ENCODE results near the gene TMBIM6. TPM values are rescaled to one million over a fixed set of nuclear protein-coding genes. Genes with fewer than 3 reads are reported as not detected.

The TMBIM6 gene, protein sequence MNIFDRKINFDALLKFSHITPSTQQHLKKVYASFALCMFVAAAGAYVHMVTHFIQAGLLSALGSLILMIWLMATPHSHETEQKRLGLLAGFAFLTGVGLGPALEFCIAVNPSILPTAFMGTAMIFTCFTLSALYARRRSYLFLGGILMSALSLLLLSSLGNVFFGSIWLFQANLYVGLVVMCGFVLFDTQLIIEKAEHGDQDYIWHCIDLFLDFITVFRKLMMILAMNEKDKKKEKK
- 255 TPM for polyA plus RNA-seq (2013, experiment 1 of 2)
- 289 TPM for polyA plus RNA-seq (2013, experiment 2 of 2)

DNA sequence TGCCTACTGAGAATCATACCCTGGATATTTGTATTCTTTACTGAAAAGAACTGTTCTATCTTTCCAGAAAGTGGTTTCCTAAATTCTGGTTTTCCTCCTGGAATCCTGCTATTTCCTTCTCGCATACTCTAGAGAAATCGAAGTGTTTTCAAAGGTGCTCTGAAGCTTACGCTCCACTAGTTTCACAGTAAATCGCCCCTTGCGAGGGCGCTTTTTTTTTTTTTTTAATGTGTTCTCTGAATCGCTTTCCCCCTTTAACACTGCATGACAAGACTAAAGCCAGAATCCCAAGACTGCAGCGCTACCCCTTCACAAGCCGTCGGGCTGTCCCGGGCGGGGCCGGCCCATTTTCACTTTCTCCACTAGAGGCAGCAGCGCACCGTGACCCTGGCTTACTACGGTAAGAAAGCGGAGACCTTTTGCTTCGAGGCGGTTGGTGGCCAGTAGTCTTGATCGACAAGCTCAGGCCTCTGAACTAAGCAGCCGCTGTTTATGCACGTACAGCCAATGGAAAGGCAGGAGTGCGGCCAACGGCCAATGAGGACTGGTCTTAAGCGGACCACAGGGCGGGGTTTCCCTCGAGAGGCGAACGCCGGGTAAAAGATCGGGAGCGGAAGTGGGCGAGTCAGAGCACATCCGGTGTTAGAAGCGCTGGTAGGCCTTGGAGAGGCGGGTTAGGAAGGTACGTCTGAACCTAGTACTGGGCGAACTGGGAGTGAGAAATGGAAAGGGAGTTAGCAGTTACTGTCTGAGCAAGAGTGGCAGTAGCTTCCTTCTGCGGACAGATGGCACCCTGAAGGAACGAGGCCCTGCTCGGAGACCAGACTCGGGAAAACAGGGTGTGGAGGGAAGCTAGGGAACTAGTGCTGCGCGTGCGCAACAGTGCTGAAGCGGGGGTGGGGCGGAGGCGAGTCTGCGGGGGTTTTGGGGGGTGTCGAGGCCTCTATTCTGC is at the start of gene TMBIM6:
Gene TMBIM6, plus strand, starts transcription at position 628 of the 952 bp plus-strand sequence. CDS start 10,937 bp downstream, outside the sequence.
- Histone ChIP-seq H3K27ac (ENCODE audit: low read depth, low read length) (peak within 1 kb of the TSS; percentile 92), H3K36me3 (ENCODE audit: insufficient read depth, low read length) (peaks cover 9% of the 10 kb centered on the region; the same call in 1 of the 2 replicates), H3K4me1 (ENCODE audit: insufficient read depth, low read length) (peaks cover 6% of the 10 kb centered on the region; the same call in 1 of the 2 replicates), H3K27me3 (ENCODE audit: insufficient read depth, low read length) (no peaks in the 10 kb centered on the region), H3K9ac (ENCODE audit: low read depth, low read length) (peak within 1 kb of the TSS; percentile 87), H3K4me3 (ENCODE audit: low read length) (peak within 1 kb of the TSS; percentile 70), H3K9me3 (ENCODE audit: insufficient read depth, low read depth, low read length) (no peaks in the 10 kb centered on the region)
- WGBS: 5% methylated on average over 50 of the region's 50 CpGs

DNA sequence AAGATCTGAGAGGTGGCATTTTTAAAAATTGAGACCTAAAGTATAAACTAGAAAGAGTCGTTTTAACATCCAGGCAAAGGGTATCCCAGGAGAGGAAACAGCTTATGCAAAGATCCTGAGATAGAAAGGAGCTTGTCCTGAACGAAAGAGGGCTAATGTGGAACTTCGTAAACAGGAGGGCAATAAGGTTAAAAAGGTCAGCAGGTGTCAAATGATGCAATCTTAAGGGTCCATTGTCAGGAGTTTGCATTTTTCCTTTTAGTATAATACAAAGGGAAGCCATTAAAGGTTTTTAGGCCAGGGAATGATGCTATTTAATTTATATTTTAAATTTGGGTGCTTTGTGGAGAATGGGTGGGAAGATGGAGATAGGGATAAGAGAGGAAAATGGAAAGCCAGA is 48.5 kb upstream of the TMBIM6 start:
- 54% methylated on average over 3 of the region's 3 CpGs for WGBS
- Histone ChIP-seq H3K27ac (ENCODE audit: low read depth, low read length) (peak overlapping the region; percentile 32; the same call in 1 of the 2 replicates), H3K9ac (ENCODE audit: low read depth, low read length) (0 out of 2 replicates have a peak overlapping the region, but pooled peaks have one; percentile 5), H3K4me1 (ENCODE audit: insufficient read depth, low read length) (peaks cover 22% of the 10 kb centered on the region), H3K27me3 (ENCODE audit: insufficient read depth, low read length) (no peaks in the 10 kb centered on the region), H3K36me3 (ENCODE audit: insufficient read depth, low read length) (no peaks in the 10 kb centered on the region), H3K4me3 (ENCODE audit: low read length) (no peak overlapping the region), H3K9me3 (ENCODE audit: insufficient read depth, low read depth, low read length) (no peaks in the 10 kb centered on the region)

DNA sequence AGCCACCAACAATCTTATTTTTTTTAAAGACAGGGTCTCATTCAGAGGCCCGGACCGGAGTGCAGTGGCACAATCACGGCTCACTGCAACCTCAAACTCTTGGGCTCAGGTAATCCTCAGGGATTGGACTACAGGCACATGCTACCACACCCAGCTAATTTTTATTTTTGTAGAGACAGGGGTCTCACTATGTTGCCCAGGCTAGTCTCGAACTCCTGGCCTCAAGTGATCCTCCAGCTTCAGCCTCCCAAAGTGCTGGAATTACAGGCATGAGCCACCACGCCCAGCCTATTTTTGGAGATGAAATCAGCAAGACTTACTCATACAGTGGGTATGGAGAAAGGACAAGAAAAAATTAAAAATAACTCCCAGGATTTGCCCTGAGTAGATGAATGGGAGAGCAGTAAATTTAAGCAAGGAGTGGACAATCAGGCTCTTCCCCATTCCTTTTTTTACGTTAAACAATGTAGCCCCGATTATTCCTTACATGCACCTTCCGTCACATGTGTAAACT is 47.4 kb upstream of the TMBIM6 start:
- WGBS: 97% methylated on average over 8 of the region's 8 CpGs

DNA sequence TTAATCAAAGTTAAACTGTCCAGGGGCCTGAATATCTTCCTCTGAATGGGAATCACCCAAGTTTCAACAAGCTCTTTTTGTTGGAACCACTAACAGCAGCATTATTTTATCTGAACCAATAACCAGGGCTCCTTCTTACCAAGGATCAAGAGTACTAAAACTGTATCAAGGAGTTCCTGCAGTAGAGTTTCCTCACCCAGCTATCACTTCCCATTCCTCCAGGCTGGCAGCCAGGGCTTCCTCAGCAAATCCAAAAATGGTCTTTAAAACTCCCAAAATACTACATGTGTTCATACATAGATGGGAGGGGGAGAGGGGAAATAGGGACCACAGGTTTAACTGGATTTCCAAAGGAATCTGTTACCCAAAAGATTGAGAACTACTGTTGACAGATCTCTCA is 44.6 kb upstream of the TMBIM6 start:
- Histone ChIP-seq H3K4me3 (ENCODE audit: low read length) (no peak overlapping the region), H3K9ac (ENCODE audit: low read depth, low read length) (no peak overlapping the region), H3K4me1 (ENCODE audit: insufficient read depth, low read length) (peaks cover 40% of the 10 kb centered on the region), H3K27me3 (ENCODE audit: insufficient read depth, low read length) (no peaks in the 10 kb centered on the region), H3K36me3 (ENCODE audit: insufficient read depth, low read length) (no peaks in the 10 kb centered on the region), H3K27ac (ENCODE audit: low read depth, low read length) (no peak overlapping the region), H3K9me3 (ENCODE audit: insufficient read depth, low read depth, low read length) (no peaks in the 10 kb centered on the region)

More for the DNA sequence above, 47.4 kb upstream of the TMBIM6 start:
- no peaks in the 10 kb centered on the region for H3K36me3 ChIP-seq (ENCODE audit: insufficient read depth, low read length)
- H3K27ac ChIP-seq (ENCODE audit: low read depth, low read length): no peak overlapping the region
- peaks cover 31% of the 10 kb centered on the region for H3K4me1 ChIP-seq (ENCODE audit: insufficient read depth, low read length)
- H3K9ac ChIP-seq (ENCODE audit: low read depth, low read length): no peak overlapping the region
- H3K27me3 ChIP-seq (ENCODE audit: insufficient read depth, low read length): no peaks in the 10 kb centered on the region
- H3K4me3 ChIP-seq (ENCODE audit: low read length): no peak overlapping the region
- no peaks in the 10 kb centered on the region for H3K9me3 ChIP-seq (ENCODE audit: insufficient read depth, low read depth, low read length)

DNA sequence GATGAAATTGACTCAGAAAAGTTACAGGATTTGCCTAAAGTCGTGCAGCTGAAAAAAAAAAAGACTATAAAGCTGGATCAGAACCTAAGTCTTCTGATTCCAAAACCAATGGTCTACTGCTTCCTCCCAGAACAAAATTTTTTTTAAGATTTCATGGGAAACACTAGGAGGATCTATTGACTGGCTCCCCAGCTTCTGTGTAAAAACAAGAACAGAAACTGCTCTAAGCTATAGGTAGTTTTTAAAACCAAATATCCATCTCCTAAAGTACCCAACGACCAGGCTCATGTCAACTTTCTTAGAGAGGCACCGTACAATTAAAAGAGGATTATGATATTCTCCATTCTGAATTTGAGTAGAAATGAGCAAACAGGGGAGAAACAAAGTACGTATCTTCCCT is 43.5 kb upstream of the TMBIM6 start:
- Histone ChIP-seq H3K9me3 (ENCODE audit: insufficient read depth, low read depth, low read length) (no peaks in the 10 kb centered on the region), H3K4me3 (ENCODE audit: low read length) (peak overlapping the region; percentile 34; the same call in 1 of the 2 replicates), H3K36me3 (ENCODE audit: insufficient read depth, low read length) (no peaks in the 10 kb centered on the region), H3K27ac (ENCODE audit: low read depth, low read length) (peak overlapping the region; percentile 84), H3K4me1 (ENCODE audit: insufficient read depth, low read length) (peaks cover 47% of the 10 kb centered on the region), H3K9ac (ENCODE audit: low read depth, low read length) (peak overlapping the region; percentile 38; the same call in 1 of the 2 replicates), H3K27me3 (ENCODE audit: insufficient read depth, low read length) (no peaks in the 10 kb centered on the region)
- 62% methylated on average over 4 of the region's 4 CpGs for WGBS

DNA sequence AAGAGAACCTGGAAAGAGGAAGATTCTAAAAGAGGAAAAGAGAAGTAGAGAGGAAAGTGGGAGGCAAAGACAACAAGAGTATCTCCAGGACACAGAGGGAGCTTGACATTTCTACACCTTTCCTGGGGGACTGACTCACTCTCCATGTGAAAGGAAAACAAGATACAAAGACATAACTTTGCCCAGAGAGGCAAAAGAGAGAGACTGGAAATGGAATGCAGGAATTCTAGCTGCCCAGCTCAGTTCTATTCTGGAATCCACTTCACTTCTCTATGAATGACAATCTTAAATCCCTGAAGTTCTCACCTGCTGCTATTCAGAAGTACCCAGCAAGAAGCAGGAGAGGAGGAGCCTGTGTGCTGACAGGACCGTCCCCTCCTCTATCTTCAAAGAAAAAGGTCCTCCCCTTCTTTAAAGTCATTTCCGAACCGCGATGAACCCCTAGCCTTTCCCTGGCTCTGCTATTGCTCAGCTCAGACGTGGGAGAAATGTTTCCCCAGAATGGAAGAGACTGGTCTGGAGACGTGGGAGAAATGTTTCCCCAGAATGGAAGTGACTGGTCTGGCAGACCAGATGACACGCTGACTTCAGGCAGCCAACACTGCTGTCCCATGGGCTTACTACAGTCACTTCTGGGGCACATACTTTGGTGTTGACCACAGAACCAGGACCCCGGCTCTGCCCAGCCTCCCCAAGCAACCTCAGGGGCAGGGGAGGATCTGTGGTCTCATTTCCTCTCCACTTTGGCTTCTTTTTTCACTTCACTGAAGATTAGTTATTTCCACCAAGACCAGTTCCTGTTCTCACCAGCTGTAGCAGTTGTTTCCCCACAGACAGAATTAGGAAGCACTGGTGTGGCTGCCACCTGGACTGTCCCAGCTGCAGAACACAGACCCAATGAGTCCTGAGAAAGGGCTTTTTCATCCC is 42.5 kb upstream of the TMBIM6 start:
- Histone ChIP-seq H3K9ac (ENCODE audit: low read depth, low read length) (peak overlapping the region; percentile 38; the same call in 1 of the 2 replicates), H3K27ac (ENCODE audit: low read depth, low read length) (peak overlapping the region; percentile 84)
- 5% methylated on average over 8 of the region's 8 CpGs for WGBS

DNA sequence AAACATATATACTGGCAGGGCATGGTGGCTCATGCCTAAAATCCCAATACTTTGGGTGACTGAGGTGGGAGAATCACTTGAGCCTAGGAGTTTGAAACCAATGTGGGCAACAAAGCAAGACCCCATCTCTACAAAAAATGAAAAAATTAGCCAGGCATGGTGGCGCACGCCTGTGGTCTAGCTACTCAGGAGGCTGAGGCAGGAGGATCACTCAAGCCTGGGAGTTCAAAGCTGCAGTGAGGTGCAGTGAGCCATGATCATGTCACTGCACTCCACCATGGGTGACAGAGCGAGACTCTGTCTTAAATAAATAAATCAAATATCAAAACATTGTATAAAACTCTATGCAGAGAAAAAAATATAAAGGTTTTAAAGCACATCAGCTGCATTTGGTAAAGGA is 39.3 kb upstream of the TMBIM6 start:
- Histone ChIP-seq H3K36me3 (ENCODE audit: insufficient read depth, low read length) (no peaks in the 10 kb centered on the region), H3K27me3 (ENCODE audit: insufficient read depth, low read length) (no peaks in the 10 kb centered on the region), H3K4me3 (ENCODE audit: low read length) (no peak overlapping the region), H3K9me3 (ENCODE audit: insufficient read depth, low read depth, low read length) (no peaks in the 10 kb centered on the region), H3K9ac (ENCODE audit: low read depth, low read length) (no peak overlapping the region), H3K27ac (ENCODE audit: low read depth, low read length) (no peak overlapping the region), H3K4me1 (ENCODE audit: insufficient read depth, low read length) (peaks cover 56% of the 10 kb centered on the region)
- WGBS: 93% methylated on average over 2 of the region's 3 CpGs

More for the DNA sequence above, 42.5 kb upstream of the TMBIM6 start:
- Histone ChIP-seq H3K9me3 (ENCODE audit: insufficient read depth, low read depth, low read length) (no peaks in the 10 kb centered on the region), H3K27me3 (ENCODE audit: insufficient read depth, low read length) (no peaks in the 10 kb centered on the region), H3K4me1 (ENCODE audit: insufficient read depth, low read length) (peaks cover 55% of the 10 kb centered on the region), H3K4me3 (ENCODE audit: low read length) (peak overlapping the region; percentile 34), H3K36me3 (ENCODE audit: insufficient read depth, low read length) (no peaks in the 10 kb centered on the region)

DNA sequence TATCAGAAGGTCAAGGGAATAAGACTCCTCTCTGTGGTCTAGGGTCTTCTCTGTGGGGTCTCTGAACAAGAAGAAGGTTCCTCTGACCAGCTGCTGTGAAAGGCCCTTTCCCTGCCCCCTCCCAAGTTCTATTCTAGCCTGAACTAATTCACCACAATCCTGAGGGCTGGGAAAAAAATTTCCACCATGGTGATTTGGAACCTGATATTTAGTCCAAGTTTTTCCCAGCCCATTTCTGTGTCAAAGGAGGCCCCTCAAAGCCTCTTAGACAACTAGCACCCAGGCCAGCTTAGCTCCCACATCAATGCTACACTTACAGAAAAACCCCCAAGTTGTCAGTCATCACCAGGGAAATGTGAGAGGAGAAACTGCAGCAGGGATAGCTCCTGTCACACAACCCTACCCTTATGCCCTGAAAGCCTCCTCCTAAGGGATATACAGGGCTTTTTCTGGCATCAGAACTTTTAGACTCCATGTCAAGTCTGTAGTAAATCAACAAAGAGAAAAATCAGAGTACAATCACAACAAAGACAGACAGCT is 38.6 kb upstream of the TMBIM6 start:
- Histone ChIP-seq H3K9ac (ENCODE audit: low read depth, low read length) (no peak overlapping the region), H3K36me3 (ENCODE audit: insufficient read depth, low read length) (no peaks in the 10 kb centered on the region), H3K27ac (ENCODE audit: low read depth, low read length) (no peak overlapping the region), H3K4me3 (ENCODE audit: low read length) (no peak overlapping the region), H3K4me1 (ENCODE audit: insufficient read depth, low read length) (peaks cover 48% of the 10 kb centered on the region), H3K9me3 (ENCODE audit: insufficient read depth, low read depth, low read length) (no peaks in the 10 kb centered on the region), H3K27me3 (ENCODE audit: insufficient read depth, low read length) (peaks cover 1% of the 10 kb centered on the region)

DNA sequence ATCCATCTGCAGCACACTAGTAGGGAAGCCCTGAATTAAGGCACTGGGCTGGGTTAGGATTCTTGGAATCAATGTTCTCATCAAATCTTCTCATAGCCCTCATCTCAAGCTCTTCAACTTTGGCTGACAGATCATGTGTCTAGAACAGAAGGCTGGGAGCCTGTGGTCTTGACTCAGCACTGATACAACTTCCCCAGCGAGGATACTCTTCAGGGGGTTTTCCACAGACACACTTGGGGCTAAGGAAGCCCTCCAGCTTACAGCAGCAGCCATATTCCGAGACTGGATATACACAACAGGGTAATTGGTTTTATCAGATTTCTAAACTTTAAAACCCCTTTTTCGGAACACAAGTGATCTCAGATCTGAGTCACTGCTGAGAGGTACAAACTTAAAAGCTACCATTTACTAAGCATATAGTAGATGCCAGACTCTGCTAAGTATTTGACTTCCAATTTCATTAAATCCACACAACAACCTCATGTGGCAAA is 37.7 kb upstream of the TMBIM6 start:
- H3K9ac ChIP-seq (ENCODE audit: low read depth, low read length): no peak overlapping the region
- H3K36me3 ChIP-seq (ENCODE audit: insufficient read depth, low read length): no peaks in the 10 kb centered on the region
- H3K4me3 ChIP-seq (ENCODE audit: low read length): no peak overlapping the region
- no peak overlapping the region for H3K27ac ChIP-seq (ENCODE audit: low read depth, low read length)
- H3K9me3 ChIP-seq (ENCODE audit: insufficient read depth, low read depth, low read length): no peaks in the 10 kb centered on the region
- peaks cover 40% of the 10 kb centered on the region for H3K4me1 ChIP-seq (ENCODE audit: insufficient read depth, low read length)
- 89% methylated on average over 3 of the region's 3 CpGs for WGBS
- peaks cover 11% of the 10 kb centered on the region for H3K27me3 ChIP-seq (ENCODE audit: insufficient read depth, low read length)

Measured in HUES64 (cell line).